Measurements from ENCODE around the gene PEAR1. TPM values are rescaled to one million over a fixed set of nuclear protein-coding genes. Genes with fewer than 3 reads are reported as not detected.

PEAR1 gene
- total and polyA plus RNA-seq, 2 of the 4 experiments (the other 2 are of a cell fraction) = 2.0 to 44.4 TPM

- Histone ChIP-seq H3K14ac (replicated peaks; ENCODE audit: low read depth, low read length) (no peak overlapping the region), H3K9ac (ENCODE audit: low read depth, low read length) (no peak overlapping the region), H4K20me1 (ENCODE audit: insufficient read depth, low read length) (peaks cover 3% of the 10 kb centered on the region), H2BK120ac (ENCODE audit: low read depth, low read length) (no peak overlapping the region), H2BK20ac (ENCODE audit: low read depth, low read length) (no peak overlapping the region), H3K4ac (ENCODE audit: low read depth, low read length) (no peak overlapping the region), H3K4me1 (ENCODE audit: control insufficient read depth, insufficient read depth, low read length) (peaks cover 19% of the 10 kb centered on the region), H3K23ac (ENCODE audit: low read depth, low read length) (no peak overlapping the region), H3K27ac (ENCODE audit: insufficient read depth, low read length) (no peak overlapping the region), H3K36me3 (ENCODE audit: control insufficient read depth, insufficient read depth, low read length) (peaks cover 30% of the 10 kb centered on the region), H3K18ac (ENCODE audit: low read depth, low read length) (no peak overlapping the region), H3K4me3 (ENCODE audit: insufficient read depth, low read depth, low read length) (no peak overlapping the region), H3K9me1 (ENCODE audit: insufficient read depth, low read length) (peaks cover 8% of the 10 kb centered on the region), H3K9me3 (ENCODE audit: control insufficient read depth, insufficient read depth, low read length) (no peaks in the 10 kb centered on the region), H3K56ac (ENCODE audit: extremely low read depth, insufficient read depth, low read length) (no peak overlapping the region), H2AK9ac (replicated peaks; ENCODE audit: low read depth, low read length, poor library complexity) (no peak overlapping the region), H3K4me2 (ENCODE audit: low read depth, low read length) (no peak overlapping the region), H3K79me1 (ENCODE audit: low read depth in 1 of 2, low read length in 2 of 2) (peaks cover 0 to 33% of the 10 kb centered on the region in 2 experiments; a peak in 2 of 4 replicates), H2BK5ac (ENCODE audit: low read depth, low read length, poor library complexity, severe bottlenecking) (no peak overlapping the region), H2AFZ (replicated peaks; ENCODE audit: low read length, poor library complexity) (peak overlapping the region; percentile 59), H2AK5ac (ENCODE audit: low read depth, low read length) (no peak overlapping the region), H4K91ac (ENCODE audit: insufficient read depth, low read depth, low read length) (no peak overlapping the region), H4K5ac (ENCODE audit: low read depth, low read length) (no peak overlapping the region), H4K8ac (ENCODE audit: low read depth in 2 of 2, low read length in 2 of 2) (no peak overlapping the region), H2BK15ac (ENCODE audit: low read depth, low read length) (no peak overlapping the region), H3K27me3 (ENCODE audit: control insufficient read depth, insufficient read depth, low read length) (no peaks in the 10 kb centered on the region)
- intact Hi-C loops (cut with micrococcal nuclease) = no loop called here
- CTCF ChIA-PET = interaction anchor here (0.8 to 1.3 kb wide), 2 partner anchors 9 to 164 kb away, joined by 3 read pairs; no protein-coding TSS in a partner anchor
- in situ Hi-C loops (cut with MboI; ENCODE audit: low sequenced_read_pairs) = no loop called here
- TF ChIP-seq CTCF (conservative IDR thresholded peaks at IDR 0.05; ENCODE audit: low read depth, low read length) (peak; percentile 52), BHLHE40 (IDR thresholded peaks at IDR 0.05; ENCODE audit: low read depth, low read length) (no peak), SMC3 (IDR thresholded peaks at IDR 0.05; ENCODE audit: low read depth, low read length) (peak; percentile 27; the same call in 1 of the 2 replicates), RAD21 (IDR thresholded peaks at IDR 0.05; ENCODE audit: low read length) (peak; percentile 32; the same call in 1 of the 2 replicates)
- POLR2A ChIA-PET (ENCODE audit: unreplicated experiment) = no interaction called here
- DNase-seq (no peak), ATAC-seq (ENCODE audit: low read depth) (0 out of 2 replicates have a peak, but pooled peaks have one; percentile 15)
- WGBS, 2 experiments (ENCODE audit: extremely low coverage in 2 of 2, insufficient read length in 1 of 2) = 65% methylated on average over 5 of the region's 18 CpGs; no CpG with 5 or more reads in 1 of the 2 experiments
- no TSS peak for BruUV-seq (replicated peaks)
- dilution Hi-C loops (cut with HindIII; ENCODE audit: low sequenced_read_pairs, unreplicated experiment) = no loop called here
These were observed 16.8 kb downstream of the PEAR1 start for GRCh38 chr1:156910309-156910782.

Measured in IMR-90 (cell line).